Cerebellar nuclear complex (tissue), 1 donor: Measurements from ENCODE around the gene SPACA6.

Experiments
- DNase-seq, 2 experiments: peaks; one replicate each; lab custom pipeline; 2025; lab: John Stamatoyannopoulos, UW

SPACA6 gene

GRCh38 chr19:51703575-51704515, 10.7 kb downstream of the SPACA6 start:
- peak in 1 of 2 experiments; percentile 68 for DNase-seq

- DNase-seq, result no peak
Measured at GRCh38 chr19:51704626-51705025, 11.5 kb downstream of the SPACA6 start.

- DNase-seq, result no peak
Measured at GRCh38 chr19:51706296-51706695, 13.2 kb downstream of the SPACA6 start.

GRCh38 chr19:51706885-51707284, 13.8 kb downstream of the SPACA6 start:
- DNase-seq, result no peak

- DNase-seq, result no peak
Measured at GRCh38 chr19:51708811-51709210, 15.7 kb downstream of the SPACA6 start.

GRCh38 chr19:51709575-51709974, 16.4 kb downstream of the SPACA6 start:
- DNase-seq, result no peak

- no peak for DNase-seq
Measured at GRCh38 chr19:51710163-51710562, 17.0 kb downstream of the SPACA6 start.

- no peak for DNase-seq
Measured at GRCh38 chr19:51711702-51712101, 18.6 kb downstream of the SPACA6 start.

GRCh38 chr19:51712461-51713081, 19.4 kb downstream of the SPACA6 start:
- DNase-seq, result no peak

- DNase-seq, result no peak
Measured at GRCh38 chr19:51713319-51714285, 20.5 kb downstream of the SPACA6 start.

- no peak for DNase-seq
Measured at GRCh38 chr19:51714848-51715247, 21.7 kb downstream of the SPACA6 start.

GRCh38 chr19:51715850-51716249, 22.7 kb downstream of the SPACA6 start:
- DNase-seq, result no peak

- DNase-seq, result no peak
Measured at GRCh38 chr19:51716925-51717324, 23.8 kb downstream of the SPACA6 start.

- DNase-seq, result no peak
Measured at GRCh38 chr19:51719251-51719988, 26.3 kb downstream of the SPACA6 start.

- no peak for DNase-seq
Measured at GRCh38 chr19:51721905-51722304, 28.8 kb downstream of the SPACA6 start.

- no peak for DNase-seq
Measured at GRCh38 chr19:51722492-51722891, 29.4 kb downstream of the SPACA6 start.

GRCh38 chr19:51724543-51724942, 31.4 kb downstream of the SPACA6 start:
- DNase-seq, result no peak

- DNase-seq, result no peak
Measured at GRCh38 chr19:51726049-51726448, 32.9 kb downstream of the SPACA6 start.

GRCh38 chr19:51727349-51727880, 34.3 kb downstream of the SPACA6 start:
- DNase-seq, result no peak

GRCh38 chr19:51729781-51730180, 36.7 kb downstream of the SPACA6 start:
- DNase-seq, result no peak
